NB4 (cell line): ENCODE measurements around the gene B9D2.

Experiments
- DNase-seq: peaks from one replicate; pipeline ENCODE4 v3.0.0; 2010; ENCODE audit warnings: low read depth
- H3K4me3 ChIP-seq: one replicate; pipeline ENCODE4 v1.5.1; 2011; ENCODE audit warnings: mild to moderate bottlenecking, low read depth, low read length, moderate library complexity
- CTCF ChIP-seq: IDR thresholded peaks from one replicate; pipeline ENCODE4 v1.5.1; 2012; ENCODE audit warnings: low read depth, low read length
- MAX ChIP-seq: IDR thresholded peaks from 2 replicates; pipeline ENCODE4 v1.6.1; 2011; ENCODE audit warnings: low read depth, low read length
- MYC ChIP-seq: IDR thresholded peaks from 2 replicates; pipeline ENCODE4 v1.6.1; 2011; ENCODE audit warnings: low read depth, low read length
- POLR2A ChIP-seq: IDR thresholded peaks from 2 replicates; pipeline ENCODE4 v1.6.1; 2011; ENCODE audit warnings: mild to moderate bottlenecking; ENCODE audit not compliant: insufficient read length; ENCODE audit errors: extremely low read depth

Gene B9D2

GRCh38 chr19:41311072-41311471 is 52.9 kb downstream of the B9D2 start:
- DNase-seq = no peak
- TF ChIP-seq POLR2A (no peak), MYC (no peak), MAX (no peak), CTCF (no peak)
- peak overlapping the region; percentile 92 for H3K4me3 ChIP-seq

GRCh38 chr19:41310033-41310831 is 53.7 kb downstream of the B9D2 start, which contains the start of gene CCDC97:
CCDC97 (plus strand) TSS chr19:41310172; CDS start chr19:41310311, 139 bp downstream.
- H3K4me3 ChIP-seq = peak within 1 kb of the TSS; percentile 92
- DNase-seq = peak; percentile 81
- TF ChIP-seq MYC = peak; percentile 65; the same call in 1 of the 2 replicates
- peak; percentile 36 for TF ChIP-seq POLR2A
- no peak for TF ChIP-seq CTCF

GRCh38 chr19:41309180-41310032 is 54.5 kb downstream of the B9D2 start:
- no peak for DNase-seq
- TF ChIP-seq MYC (no peak), POLR2A (no peak), CTCF (no peak), MAX (no peak)
- H3K4me3 ChIP-seq = peak overlapping the region; percentile 92

- H3K4me3 ChIP-seq = no peak overlapping the region
- peak; percentile 78 for DNase-seq
- peak; percentile 50 for TF ChIP-seq MAX
- peak; percentile 42; the same call in 1 of the 2 replicates for TF ChIP-seq MYC
- peak; percentile 79 for TF ChIP-seq CTCF
- no peak for TF ChIP-seq POLR2A
These were observed 55.3 kb downstream of the B9D2 start for GRCh38 chr19:41308450-41309179.

- TF ChIP-seq MAX = no peak
- no peak for TF ChIP-seq CTCF
- TF ChIP-seq POLR2A = no peak
- no peak for TF ChIP-seq MYC
- DNase-seq = no peak
- no peak overlapping the region for H3K4me3 ChIP-seq
These were observed 55.9 kb downstream of the B9D2 start for GRCh38 chr19:41307954-41308449.
